DMS 273 (cell line): ENCODE measurements around the gene SMAD9.
A peak's percentile ranks its signal among the peaks of the same experiment; 100 is the strongest.

ENCODE experiments used
- DNase-seq: peaks from one replicate; lab custom pipeline; 2025; ENCODE audit not compliant: unreplicated experiment; lab: John Stamatoyannopoulos, UW

Gene SMAD9

GRCh38 chr13:36819739-36820090, 100.3 kb downstream of the SMAD9 start:
- DNase-seq: peak; percentile 59

GRCh38 chr13:36818804-36819738, 101.0 kb downstream of the SMAD9 start, which contains the start of gene RFXAP:
Gene RFXAP, plus strand, starts transcription at chr13:36819222. Its CDS starts 136 bp downstream, at chr13:36819358.
- peak; percentile 93 for DNase-seq

GRCh38 chr13:36817996-36818803, 101.8 kb downstream of the SMAD9 start:
- DNase-seq: peak; percentile 28

GRCh38 chr13:36815062-36815461, 105.0 kb downstream of the SMAD9 start:
- peak; percentile 44 for DNase-seq

GRCh38 chr13:36814465-36814864, 105.6 kb downstream of the SMAD9 start:
- DNase-seq: peak; percentile 5

- no peak for DNase-seq
These were observed 106.8 kb downstream of the SMAD9 start for GRCh38 chr13:36813225-36813624.

- DNase-seq: no peak
These were observed 112.4 kb downstream of the SMAD9 start for GRCh38 chr13:36807616-36808015.

- no peak for DNase-seq
These were observed 113.9 kb downstream of the SMAD9 start for GRCh38 chr13:36806102-36806501.

GRCh38 chr13:36804588-36804987, 115.5 kb downstream of the SMAD9 start:
- DNase-seq: no peak

- no peak for DNase-seq
These were observed 119.0 kb downstream of the SMAD9 start for GRCh38 chr13:36801035-36801434.

- no peak for DNase-seq
These were observed 124.0 kb downstream of the SMAD9 start for GRCh38 chr13:36796052-36796451.

GRCh38 chr13:36795463-36795862, 124.6 kb downstream of the SMAD9 start:
- no peak for DNase-seq
